Keratinocyte (primary cell): ENCODE data around the gene DUSP22. TPM values are rescaled to one million over a fixed set of nuclear protein-coding genes. Genes with fewer than 3 reads are reported as not detected.

Experiments
- DNase-seq: peaks from one replicate; pipeline ENCODE4 v3.0.0-alpha.2; 2011; ENCODE audit warnings: low read depth, missing footprints, low spot score
- FAIRE-seq: peaks from 2 replicates; lab custom pipeline; 2011; peaks lifted over from hg19 to GRCh38; lab: Jason Lieb, UNC
- H2AFZ ChIP-seq: 2 replicates; pipeline ENCODE4 v1.6.0; 2012; ENCODE audit warnings: low read length, control low read depth, inconsistent platforms; ENCODE audit not compliant: control insufficient read depth
- H3K27ac ChIP-seq: 2 replicates; pipeline ENCODE4 v1.5.1; 2011; ENCODE audit warnings: low read length; ENCODE audit not compliant: control insufficient read depth, insufficient read depth
- H3K27me3 ChIP-seq: 3 replicates; pipeline ENCODE4 v1.6.0; 2011; ENCODE audit warnings: low read length; ENCODE audit not compliant: control insufficient read depth, insufficient read depth; ENCODE audit errors: extremely low read depth
- H3K36me3 ChIP-seq, 2 experiments: 2 replicates in 1 of 2; 3 replicates in 1 of 2; pipeline ENCODE4 v1.5.1; 2011; ENCODE audit warnings: low read length in 2 of 2, mild to moderate bottlenecking in 1 of 2; ENCODE audit not compliant: control insufficient read depth in 2 of 2, insufficient read depth in 2 of 2; ENCODE audit errors: extremely low read depth in 1 of 2
- H3K4me1 ChIP-seq: 3 replicates; pipeline ENCODE4 v1.5.1; 2011; ENCODE audit warnings: low read length; ENCODE audit not compliant: control insufficient read depth, insufficient read depth; ENCODE audit errors: extremely low read depth
- H3K4me2 ChIP-seq: 3 replicates; pipeline ENCODE4 v1.6.0; 2011; ENCODE audit warnings: low read depth, low read length; ENCODE audit not compliant: control insufficient read depth, insufficient read depth; ENCODE audit errors: extremely low read depth
- H3K4me3 ChIP-seq, 3 experiments: fragments of 200-600 bp in 1 of 3; sonication (generic) in 1 of 3; 2 replicates in 2 of 3; 3 replicates in 1 of 3; pipeline ENCODE4 v1.5.1; 2011 to 2016; ENCODE audit warnings: low read length in 3 of 3, mild to moderate bottlenecking in 3 of 3, control low read depth in 2 of 3, inconsistent platforms in 1 of 3, low read depth in 1 of 3, mixed read lengths in 1 of 3, mixed run types in 1 of 3, moderate library complexity in 1 of 3; ENCODE audit not compliant: control insufficient read depth in 2 of 3, insufficient read depth in 2 of 3; ENCODE audit errors: extremely low read depth in 1 of 3
- H3K79me2 ChIP-seq: 2 replicates; pipeline ENCODE4 v1.6.0; 2012; ENCODE audit warnings: low read length; ENCODE audit not compliant: control insufficient read depth, insufficient read depth
- H3K9ac ChIP-seq: 3 replicates; pipeline ENCODE4 v1.6.0; 2011; ENCODE audit warnings: low read length; ENCODE audit not compliant: control insufficient read depth, insufficient read depth; ENCODE audit errors: extremely low read depth
- H3K9me1 ChIP-seq: 3 replicates; pipeline ENCODE4 v1.6.0; 2011; ENCODE audit warnings: low read length; ENCODE audit not compliant: control insufficient read depth, insufficient read depth; ENCODE audit errors: extremely low read depth
- H3K9me3 ChIP-seq: 2 replicates; pipeline ENCODE4 v1.5.1; 2012; ENCODE audit warnings: low read depth, low read length; ENCODE audit not compliant: control insufficient read depth
- H4K20me1 ChIP-seq: 3 replicates; pipeline ENCODE4 v1.6.0; 2011; ENCODE audit warnings: low read length; ENCODE audit not compliant: control insufficient read depth, insufficient read depth; ENCODE audit errors: extremely low read depth
- EZH2 ChIP-seq: IDR thresholded peaks from one replicate; pipeline ENCODE4 v1.6.1; 2012; ENCODE audit warnings: inconsistent platforms, mild to moderate bottlenecking, low read length, moderate library complexity
- dilution Hi-C: fragments of 300-500 bp; cut with MboI; formaldehyde crosslinking; loops from one replicate; pipeline ENCODE4 v1.7.0; 2020; ENCODE audit warnings: low sequenced_read_pairs; ENCODE audit not compliant: extremely low pct_ligation_motif_present
- polyA plus RNA-seq, 5 experiments: library from polyadenylated mRNA; depleted of rRNA in 3 of 5; stranded (reverse) in 3 of 5; stranded (forward) in 1 of 5; unstranded in 1 of 5; fragments of >200 nt; gene quantifications; 1 replicate in 1 of 5; 2 replicates in 3 of 5; 3 replicates in 1 of 5; pipeline versions ENCODE4 v1.2.1 to v1.2.3, GENCODE V29; 2011 to 2012; ENCODE audit warnings: missing spikeins in 2 of 5, low read depth in 1 of 5, low replicate concordance in 1 of 5
- TF ChIP-seq, protein P1 (sequence below), 3 experiments: IDR thresholded peaks in 1 of 3; conservative IDR thresholded peaks in 1 of 3; optimal IDR thresholded peaks in 1 of 3; 2 replicates in 2 of 3; 3 replicates in 1 of 3; pipeline versions ENCODE3 to v1.5.1; 2011; ENCODE audit warnings: low read length in 3 of 3, mild to moderate bottlenecking in 3 of 3, moderate library complexity in 2 of 3, control low read depth in 1 of 3, inconsistent platforms in 1 of 3; ENCODE audit not compliant: insufficient read depth in 2 of 3; ENCODE audit errors: extremely low read depth in 1 of 3

DUSP22 gene
- polyA plus RNA-seq, 1 donor (not counting 4 experiments of a cell fraction or from before 2014, with no cell fraction given), result 17.3 TPM

DNA sequence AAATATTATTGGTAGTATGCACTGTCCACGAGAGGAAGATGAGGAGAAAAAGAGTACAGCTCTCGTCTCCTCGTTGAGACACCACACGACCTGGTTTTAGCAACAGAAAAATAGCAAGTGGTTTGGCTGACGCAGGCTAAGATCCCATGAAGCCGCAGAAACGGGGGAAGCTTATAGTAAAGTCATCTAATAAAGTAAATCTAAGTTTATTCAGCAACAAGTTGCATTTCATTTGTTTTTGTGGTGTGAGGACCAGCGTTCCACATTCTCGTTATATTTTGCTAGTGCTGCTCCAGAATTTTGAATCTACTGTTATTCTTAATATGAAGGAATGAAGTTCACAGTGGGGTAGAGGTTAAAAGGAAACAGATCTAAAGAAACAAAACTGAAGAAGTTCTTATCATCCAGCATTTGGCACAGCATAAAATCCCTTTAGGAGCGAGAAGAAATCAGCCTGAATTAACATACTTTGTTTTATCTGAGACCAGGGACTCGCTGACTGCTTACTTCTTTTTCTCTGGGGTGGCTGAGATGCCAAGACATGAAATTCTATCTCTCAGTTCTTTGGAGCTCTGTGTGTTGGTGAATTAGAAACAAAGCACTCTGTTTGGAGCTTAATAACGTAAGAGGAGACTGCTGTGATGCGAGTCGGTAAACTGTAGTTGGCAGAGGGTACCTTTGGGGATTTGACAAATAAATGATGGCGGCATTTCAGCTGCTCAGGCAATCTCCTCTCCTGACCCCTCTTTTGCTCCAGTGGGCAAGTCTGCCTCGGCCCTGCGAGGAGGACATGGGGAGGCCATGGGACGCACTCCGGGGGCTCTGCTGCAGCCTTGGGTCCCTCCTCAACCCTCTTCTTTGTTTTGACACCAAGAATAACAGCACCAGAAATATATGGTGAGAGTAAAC lies 74.4 kb downstream of the DUSP22 start:
- FAIRE-seq, result no peak
- H3K27me3 ChIP-seq, result no peaks in the 10 kb centered on the region

DNA sequence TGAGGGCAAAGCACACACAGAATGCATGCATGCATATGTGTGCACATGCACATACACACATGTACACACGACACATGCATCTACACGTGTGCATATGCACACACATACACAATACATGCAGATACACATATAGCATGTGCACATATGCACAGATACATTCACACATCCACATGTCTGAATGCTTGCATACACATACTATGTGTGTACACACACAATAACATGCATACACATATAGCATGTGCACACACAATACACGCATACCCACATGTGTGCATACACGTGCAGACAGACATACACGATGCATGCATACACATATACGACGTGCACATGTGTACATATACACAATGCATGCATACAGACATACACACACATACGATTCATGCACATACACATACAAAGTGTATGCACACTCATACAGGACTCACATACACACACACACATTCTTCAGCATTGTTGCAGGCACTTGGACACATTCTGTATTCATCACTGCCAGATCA lies 75.1 kb downstream of the DUSP22 start:
- Histone ChIP-seq H3K27ac (no peak overlapping the region), H3K9ac (no peak overlapping the region), H2AFZ (no peak overlapping the region), H3K4me3 (no peak overlapping the region), H4K20me1 (no peaks in the 10 kb centered on the region), H3K4me2 (no peak overlapping the region), H3K9me1 (no peaks in the 10 kb centered on the region), H3K79me2 (no peaks in the 10 kb centered on the region), H3K9me3 (peaks cover 5% of the 10 kb centered on the region), H3K27me3 (no peaks in the 10 kb centered on the region), H3K4me1 (no peaks in the 10 kb centered on the region), H3K36me3 (no peaks in the 10 kb centered on the region)
- FAIRE-seq (no peak), DNase-seq (no peak)
- dilution Hi-C loops, result no loop called here
- no peak for TF ChIP-seq EZH2
- TF ChIP-seq, protein P1, sequence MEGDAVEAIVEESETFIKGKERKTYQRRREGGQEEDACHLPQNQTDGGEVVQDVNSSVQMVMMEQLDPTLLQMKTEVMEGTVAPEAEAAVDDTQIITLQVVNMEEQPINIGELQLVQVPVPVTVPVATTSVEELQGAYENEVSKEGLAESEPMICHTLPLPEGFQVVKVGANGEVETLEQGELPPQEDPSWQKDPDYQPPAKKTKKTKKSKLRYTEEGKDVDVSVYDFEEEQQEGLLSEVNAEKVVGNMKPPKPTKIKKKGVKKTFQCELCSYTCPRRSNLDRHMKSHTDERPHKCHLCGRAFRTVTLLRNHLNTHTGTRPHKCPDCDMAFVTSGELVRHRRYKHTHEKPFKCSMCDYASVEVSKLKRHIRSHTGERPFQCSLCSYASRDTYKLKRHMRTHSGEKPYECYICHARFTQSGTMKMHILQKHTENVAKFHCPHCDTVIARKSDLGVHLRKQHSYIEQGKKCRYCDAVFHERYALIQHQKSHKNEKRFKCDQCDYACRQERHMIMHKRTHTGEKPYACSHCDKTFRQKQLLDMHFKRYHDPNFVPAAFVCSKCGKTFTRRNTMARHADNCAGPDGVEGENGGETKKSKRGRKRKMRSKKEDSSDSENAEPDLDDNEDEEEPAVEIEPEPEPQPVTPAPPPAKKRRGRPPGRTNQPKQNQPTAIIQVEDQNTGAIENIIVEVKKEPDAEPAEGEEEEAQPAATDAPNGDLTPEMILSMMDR (optimal IDR thresholded peaks at IDR 0.05 in 1 of 3, IDR thresholded peaks at IDR 0.05 in 1 of 3, conservative IDR thresholded peaks at IDR 0.05 in 1 of 3; ENCODE audit: extremely low read depth in 1 of 3, insufficient read depth in 2 of 3, low read length in 3 of 3), result no peak

More for the DNA sequence above, 74.4 kb downstream of the DUSP22 start:
- TF ChIP-seq, protein P1 (optimal IDR thresholded peaks at IDR 0.05 in 1 of 3, IDR thresholded peaks at IDR 0.05 in 1 of 3, conservative IDR thresholded peaks at IDR 0.05 in 1 of 3; ENCODE audit: extremely low read depth in 1 of 3, insufficient read depth in 2 of 3, low read length in 3 of 3), result no peak
- no peak for TF ChIP-seq EZH2
- dilution Hi-C loops, result no loop called here
- no peak overlapping the region for H2AFZ ChIP-seq
- H3K9me3 ChIP-seq, result peaks cover 5% of the 10 kb centered on the region
- DNase-seq, result no peak
- no peaks in the 10 kb centered on the region for H4K20me1 ChIP-seq
- H3K4me2 ChIP-seq, result no peak overlapping the region
- H3K79me2 ChIP-seq, result no peaks in the 10 kb centered on the region
- no peaks in the 10 kb centered on the region for H3K9me1 ChIP-seq
- no peak overlapping the region for H3K9ac ChIP-seq
- no peak overlapping the region for H3K27ac ChIP-seq
- H3K4me1 ChIP-seq, result no peaks in the 10 kb centered on the region
- no peak overlapping the region for H3K4me3 ChIP-seq
- H3K36me3 ChIP-seq, result no peaks in the 10 kb centered on the region
